GM23248 (cell line): Measurements from ENCODE around the gene BEST2. TPM values are rescaled to one million over a fixed set of nuclear protein-coding genes. Genes with fewer than 3 reads are reported as not detected.

Experiments used
- DNase-seq: peaks from one replicate; pipeline ENCODE4 v3.0.0-alpha.2; 2015
- H2AFZ ChIP-seq: fragments of 200-600 bp; sonication (generic); 2 replicates; pipeline ENCODE4 v1.6.1; 2016; ENCODE audit warnings: antibody characterized with exemption
- H3F3A ChIP-seq: fragments of 200-600 bp; sonication (generic); 2 replicates; pipeline ENCODE4 v1.6.1; 2016; ENCODE audit warnings: mild to moderate bottlenecking, antibody characterized with exemption, mixed run types; ENCODE audit not compliant: insufficient read depth
- H3K27ac ChIP-seq: fragments of 200-600 bp; sonication (generic); 2 replicates; pipeline ENCODE4 v1.5.1; 2016; ENCODE audit warnings: mild to moderate bottlenecking
- H3K27me3 ChIP-seq: fragments of 200-600 bp; sonication (generic); replicated peaks from 2 replicates; pipeline ENCODE4 v1.6.1; 2016; ENCODE audit warnings: mild to moderate bottlenecking; ENCODE audit not compliant: insufficient read depth
- H3K36me3 ChIP-seq: fragments of 200-600 bp; sonication (generic); 2 replicates; pipeline ENCODE4 v1.6.1; 2016; ENCODE audit warnings: low read depth, mild to moderate bottlenecking
- H3K4me1 ChIP-seq: fragments of 200-600 bp; sonication (generic); 2 replicates; pipeline ENCODE4 v1.6.1; 2016; ENCODE audit warnings: mild to moderate bottlenecking; ENCODE audit not compliant: insufficient read depth
- H3K4me2 ChIP-seq: fragments of 200-600 bp; sonication (generic); one replicate; pipeline ENCODE4 v1.6.1; 2016; ENCODE audit warnings: mild to moderate bottlenecking; ENCODE audit not compliant: unreplicated experiment
- H3K4me3 ChIP-seq: fragments of 200-600 bp; sonication (generic); 2 replicates; pipeline ENCODE4 v1.5.1; 2016; ENCODE audit warnings: mild to moderate bottlenecking
- H3K79me2 ChIP-seq: fragments of 200-600 bp; sonication (generic); 2 replicates; pipeline ENCODE4 v1.6.1; 2016; ENCODE audit warnings: mild to moderate bottlenecking; ENCODE audit not compliant: insufficient read depth
- H3K9ac ChIP-seq: fragments of 200-600 bp; sonication (generic); 2 replicates; pipeline ENCODE4 v1.6.1; 2016; ENCODE audit warnings: mild to moderate bottlenecking
- H3K9me2 ChIP-seq: fragments of 200-600 bp; sonication (generic); 2 replicates; pipeline ENCODE4 v1.6.1; 2016; ENCODE audit warnings: mixed run types, mild to moderate bottlenecking, moderate library complexity; ENCODE audit not compliant: insufficient read depth
- H3K9me3 ChIP-seq: fragments of 200-600 bp; sonication (generic); one replicate; pipeline ENCODE4 v1.6.1; 2017; ENCODE audit warnings: low read depth
- H4K20me1 ChIP-seq: fragments of 200-600 bp; sonication (generic); 2 replicates; pipeline ENCODE4 v1.6.0; 2016; ENCODE audit not compliant: insufficient read depth
- EZH2 ChIP-seq: fragments of 200-600 bp; sonication (generic); IDR thresholded peaks from 2 replicates; pipeline ENCODE4 v1.6.1; 2018; ENCODE audit warnings: antibody characterized with exemption, mild to moderate bottlenecking; ENCODE audit not compliant: insufficient read depth, poor library complexity, severe bottlenecking
- EZH2phosphoT487 ChIP-seq: fragments of 200-600 bp; sonication (generic); IDR thresholded peaks from 2 replicates; pipeline ENCODE4 v1.6.1; 2018; ENCODE audit warnings: antibody characterized with exemption, moderate library complexity, mild to moderate bottlenecking, low read depth; ENCODE audit not compliant: insufficient read depth
- WGBS, 2 experiments: methylation state at CpG; one replicate each; pipeline ENCODE4 v1.1.6; 2015 to 2017; ENCODE audit warnings: low lambda C conversion rate in 2 of 2, low coverage in 1 of 2; ENCODE audit errors: missing lambda C conversion rate in 2 of 2; 5-methylcytosine and 5-hydroxymethylcytosine counted together
- in situ Hi-C: fragments of 300-500 bp; cut with MboI; formaldehyde crosslinking; loops from 2 replicates; pipeline ENCODE4 v1.15.0; 2020
- polyA plus RNA-seq: library from polyadenylated mRNA; unstranded; fragments of >200 nt; fragmentation: Nextera tagmentation; extraction: Ambion mirVana; gene quantifications from 2 replicates; pipeline ENCODE4 v1.2.1, GENCODE V29; 2016
- total RNA-seq: library from RNA; depleted of rRNA; stranded (reverse); fragments of >200 nt; shearing (Covaris generic); gene quantifications from 2 replicates; pipeline ENCODE4 v1.2.3, GENCODE V29; 2014

Gene BEST2
- total and polyA plus RNA-seq, 2 experiments from 2014 or later, result not detected

GRCh38 chr19:12783291-12783848, 31.8 kb downstream of the BEST2 start:
- no peaks in the 10 kb centered on the region for H3K9me3 ChIP-seq
- H3K9ac ChIP-seq, result peak overlapping the region; percentile 79
- TF ChIP-seq EZH2phosphoT487 (no peak), EZH2 (no peak)
- peak overlapping the region; percentile 45 for H3K4me2 ChIP-seq
- peaks cover 50% of the 10 kb centered on the region for H3F3A ChIP-seq
- no peaks in the 10 kb centered on the region for H3K79me2 ChIP-seq
- H3K36me3 ChIP-seq, result no peaks in the 10 kb centered on the region
- H3K4me1 ChIP-seq, result peaks cover 27% of the 10 kb centered on the region
- no peaks in the 10 kb centered on the region for H4K20me1 ChIP-seq
- no peaks in the 10 kb centered on the region for H3K27me3 ChIP-seq
- 9 to 10% methylated on average over 14 to 15 of the region's 16 CpGs for WGBS, 2 experiments
- in situ Hi-C loops, result no loop called here
- H3K27ac ChIP-seq, result peak overlapping the region; percentile 73
- H3K4me3 ChIP-seq, result peak overlapping the region; percentile 64
- no peaks in the 10 kb centered on the region for H3K9me2 ChIP-seq
- DNase-seq, result peak; percentile 42
- H2AFZ ChIP-seq, result no peak overlapping the region

- no peaks in the 10 kb centered on the region for H4K20me1 ChIP-seq
- WGBS, 2 experiments, result 23 to 28% methylated on average over 10 to 16 of the region's 19 CpGs
- no peaks in the 10 kb centered on the region for H3K9me3 ChIP-seq
- no peaks in the 10 kb centered on the region for H3K27me3 ChIP-seq
- in situ Hi-C loops, result no loop called here
- H3K36me3 ChIP-seq, result no peaks in the 10 kb centered on the region
- no peaks in the 10 kb centered on the region for H3K9me2 ChIP-seq
- peak overlapping the region; percentile 73 for H3K27ac ChIP-seq
- H3K9ac ChIP-seq, result peak overlapping the region; percentile 79
- no peak overlapping the region for H3K4me3 ChIP-seq
- no peak overlapping the region for H2AFZ ChIP-seq
- TF ChIP-seq EZH2phosphoT487 (no peak), EZH2 (no peak)
- no peaks in the 10 kb centered on the region for H3K79me2 ChIP-seq
- H3F3A ChIP-seq, result peaks cover 47% of the 10 kb centered on the region
- H3K4me2 ChIP-seq, result no peak overlapping the region
- peaks cover 32% of the 10 kb centered on the region for H3K4me1 ChIP-seq
- DNase-seq, result no peak
Measured at GRCh38 chr19:12783849-12784393, 32.3 kb downstream of the BEST2 start.

GRCh38 chr19:12784394-12784870, 32.8 kb downstream of the BEST2 start:
- Histone ChIP-seq H3K9ac (peak overlapping the region; percentile 79), H3K27me3 (no peaks in the 10 kb centered on the region), H3K36me3 (no peaks in the 10 kb centered on the region), H2AFZ (no peak overlapping the region), H3F3A (peaks cover 47% of the 10 kb centered on the region), H3K27ac (peak overlapping the region; percentile 73), H3K9me2 (no peaks in the 10 kb centered on the region), H4K20me1 (no peaks in the 10 kb centered on the region), H3K4me1 (peaks cover 31% of the 10 kb centered on the region), H3K79me2 (no peaks in the 10 kb centered on the region), H3K4me3 (no peak overlapping the region), H3K4me2 (no peak overlapping the region), H3K9me3 (no peaks in the 10 kb centered on the region)
- DNase-seq, result peak; percentile 52
- WGBS, 2 experiments, result 56 to 64% methylated on average over 10 of the region's 10 CpGs
- TF ChIP-seq EZH2 (no peak), EZH2phosphoT487 (no peak)
- in situ Hi-C loops, result no loop called here

GRCh38 chr19:12784871-12785430, 33.4 kb downstream of the BEST2 start:
- Histone ChIP-seq H4K20me1 (no peaks in the 10 kb centered on the region), H3K4me2 (no peak overlapping the region), H3K9me3 (no peaks in the 10 kb centered on the region), H3K36me3 (no peaks in the 10 kb centered on the region), H3F3A (peaks cover 41% of the 10 kb centered on the region), H3K79me2 (no peaks in the 10 kb centered on the region), H2AFZ (no peak overlapping the region), H3K27me3 (no peaks in the 10 kb centered on the region), H3K9ac (no peak overlapping the region), H3K27ac (peak overlapping the region; percentile 73), H3K4me3 (no peak overlapping the region), H3K4me1 (peaks cover 26% of the 10 kb centered on the region), H3K9me2 (no peaks in the 10 kb centered on the region)
- WGBS, 2 experiments, result 42 to 53% methylated on average over 5 of the region's 5 CpGs
- in situ Hi-C loops, result no loop called here
- DNase-seq, result peak; percentile 42
- TF ChIP-seq EZH2phosphoT487, result no peak
- no peak for TF ChIP-seq EZH2
